GM19467 (cell line): Measurements from ENCODE around the gene GLYATL3.

Experiments
- ATAC-seq: cut with Tn5 transposase; IDR thresholded peaks from one replicate; pipeline ENCODE4 v1.9.1; 2021; ENCODE audit warnings: mild to moderate bottlenecking, moderate library complexity; ENCODE audit not compliant: unreplicated experiment

The GLYATL3 gene

DNA sequence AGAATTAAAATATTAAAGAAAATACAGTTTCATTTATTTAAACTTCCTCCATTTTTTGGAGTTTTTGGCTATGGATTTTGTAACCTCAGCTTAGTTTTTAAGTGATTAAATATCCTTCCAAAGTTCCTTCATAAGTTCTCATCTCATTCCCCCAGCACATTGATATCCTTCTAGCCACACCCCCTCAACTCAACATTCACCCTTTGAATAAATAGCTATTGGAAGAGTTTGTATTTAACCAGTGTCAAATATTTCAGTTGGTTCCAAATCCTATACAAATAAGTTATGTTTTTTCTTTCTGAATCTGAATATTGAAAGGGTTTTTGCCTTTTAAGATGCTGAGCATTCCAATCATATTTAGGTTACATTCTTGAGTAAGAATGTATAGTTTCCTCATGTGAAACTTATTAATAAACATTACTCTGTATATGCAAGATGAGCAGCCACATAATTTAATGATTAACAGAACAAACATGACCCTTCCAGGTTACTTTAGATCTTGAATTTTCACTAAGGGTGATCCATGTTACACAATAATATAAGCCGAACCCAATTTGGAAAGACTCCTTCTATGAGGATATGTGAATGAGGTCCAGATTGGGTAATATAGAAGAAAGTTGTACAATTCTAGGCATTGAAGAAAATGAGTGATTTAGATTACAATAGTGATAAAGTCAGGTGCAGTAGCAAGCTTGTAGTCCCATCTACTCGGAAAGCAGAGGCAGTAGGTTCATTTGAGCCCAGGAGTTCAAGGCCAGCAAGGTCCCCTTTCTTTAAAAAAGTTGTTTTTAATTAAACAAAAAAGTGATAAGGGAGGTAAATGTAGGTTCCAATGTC lies 13.6 kb downstream of the GLYATL3 start:
- ATAC-seq: no peak

DNA sequence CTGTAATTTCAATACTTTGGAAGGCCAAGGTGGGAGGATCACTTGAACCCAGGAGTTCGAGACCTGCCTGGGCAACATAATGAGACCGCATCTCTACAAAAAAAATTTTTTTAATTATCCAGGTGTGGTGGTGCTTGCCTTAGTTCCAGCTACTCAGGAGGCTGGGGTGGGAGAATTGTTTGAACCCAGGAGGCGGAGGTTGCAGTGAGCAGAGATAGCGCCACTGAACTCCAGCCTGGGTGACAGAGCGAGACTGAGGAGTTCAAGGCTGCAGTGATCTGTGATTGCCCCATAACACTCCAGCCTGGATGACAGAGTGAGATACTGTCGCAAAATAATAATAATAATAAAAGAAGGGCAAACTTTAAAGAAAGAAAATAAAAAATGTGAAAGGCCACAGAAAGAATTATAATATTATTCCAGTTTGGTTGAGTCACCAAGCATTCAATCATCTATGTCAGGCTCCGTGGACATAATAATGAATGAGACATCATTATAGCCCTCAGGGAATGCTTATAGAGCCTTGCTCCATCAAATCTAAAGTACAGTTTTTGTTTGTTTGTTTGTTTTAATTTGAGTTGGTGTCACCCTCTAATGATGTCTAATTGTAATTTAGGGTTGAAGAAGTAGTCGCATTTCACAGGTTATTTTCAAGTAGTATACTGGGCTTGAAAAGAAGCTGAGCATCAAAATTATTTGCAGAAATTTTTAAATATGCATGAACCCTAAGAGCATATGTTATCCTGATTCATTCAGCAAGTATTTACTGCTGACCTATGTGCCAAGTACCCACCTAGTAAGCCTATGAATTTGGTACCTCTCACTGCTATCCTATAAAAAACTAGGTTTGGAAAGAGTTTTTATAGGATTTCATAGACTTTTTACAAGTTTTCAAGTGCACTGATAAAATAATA lies 15.1 kb downstream of the GLYATL3 start:
- no peak for ATAC-seq

- no peak for ATAC-seq
These were observed 15.9 kb downstream of the GLYATL3 start for GRCh38 chr6:49515485-49516146.

GRCh38 chr6:49516147-49516505 lies 16.4 kb downstream of the GLYATL3 start:
- no peak for ATAC-seq

- ATAC-seq: no peak
These were observed 18.2 kb downstream of the GLYATL3 start for GRCh38 chr6:49517919-49518318.

DNA sequence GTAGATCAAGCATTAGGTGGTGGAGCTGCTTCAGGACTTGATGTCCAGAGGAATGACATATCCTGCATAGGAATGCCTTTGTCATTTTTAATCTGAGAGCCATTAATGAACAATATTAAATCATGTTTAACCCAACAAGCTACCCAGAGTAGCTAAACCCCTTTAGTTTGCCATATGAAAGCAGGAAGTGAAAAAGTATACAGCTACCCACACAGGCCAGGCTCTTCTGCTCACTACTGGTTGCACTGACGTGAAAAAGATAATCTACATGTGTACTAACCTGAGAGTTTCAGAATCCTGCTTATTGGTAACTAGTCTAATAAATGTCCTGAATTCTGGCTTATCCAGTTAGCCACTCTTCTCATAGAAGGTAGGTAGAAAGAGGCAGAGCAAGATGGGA lies 19.9 kb downstream of the GLYATL3 start:
- peak; percentile 80 for ATAC-seq

DNA sequence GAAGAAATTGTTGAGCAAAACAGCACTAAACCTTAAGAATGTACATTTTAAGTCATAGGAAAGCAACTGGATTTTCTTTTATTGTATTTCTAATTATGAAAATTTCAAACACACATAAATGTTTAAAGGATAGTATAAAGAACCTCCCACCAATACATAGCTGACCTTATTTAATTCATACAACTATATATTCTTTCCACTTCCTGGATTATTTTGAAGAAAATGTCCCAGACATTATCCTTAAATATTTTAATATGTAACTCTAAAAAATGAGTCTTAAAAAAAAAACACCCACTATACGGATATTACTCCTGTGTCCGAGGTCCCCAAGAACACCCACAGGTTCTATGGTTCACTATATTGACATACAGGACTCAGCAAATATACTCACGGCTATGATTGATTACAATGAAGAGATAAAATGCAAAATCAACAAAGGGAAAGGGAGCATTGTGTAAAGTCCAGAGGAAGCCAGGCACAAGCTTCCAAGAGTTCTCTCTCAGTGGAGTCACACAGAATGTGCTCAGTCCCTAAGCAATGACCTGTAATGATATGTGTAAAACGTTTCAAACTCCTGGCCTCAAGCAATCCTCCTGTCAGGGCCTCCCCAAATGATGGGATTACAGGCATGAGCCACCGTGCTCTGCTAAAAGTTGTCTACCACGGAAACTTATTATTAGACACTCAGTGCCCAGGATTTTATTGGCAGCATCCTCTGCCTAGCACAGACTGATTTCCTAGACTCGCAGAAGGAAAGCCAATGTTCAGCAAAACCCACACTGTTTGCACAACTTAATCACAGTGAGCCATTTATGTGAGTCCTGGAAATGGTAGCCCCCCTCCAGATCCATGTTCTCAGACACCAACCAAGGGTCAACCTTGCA lies 23.2 kb downstream of the GLYATL3 start:
- no peak for ATAC-seq

DNA sequence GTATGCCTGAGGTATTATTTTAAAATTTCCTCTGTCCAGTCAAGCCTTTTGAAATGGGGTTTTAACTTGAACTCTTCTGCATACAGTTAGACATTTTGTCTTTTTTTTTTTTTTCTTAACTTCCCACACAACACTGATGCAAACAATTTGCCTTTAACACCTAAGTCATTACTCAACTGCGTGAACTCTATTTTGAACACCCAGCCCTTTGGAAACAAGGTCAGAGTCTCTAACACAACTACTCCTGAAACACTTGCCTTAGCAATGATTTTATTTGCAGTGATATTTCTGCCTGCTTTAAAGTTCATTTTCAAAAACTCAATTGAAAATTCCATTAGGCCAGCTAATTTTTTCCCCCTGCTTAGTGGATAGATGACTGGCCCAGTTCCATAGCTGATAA lies 24.2 kb downstream of the GLYATL3 start:
- ATAC-seq: no peak

DNA sequence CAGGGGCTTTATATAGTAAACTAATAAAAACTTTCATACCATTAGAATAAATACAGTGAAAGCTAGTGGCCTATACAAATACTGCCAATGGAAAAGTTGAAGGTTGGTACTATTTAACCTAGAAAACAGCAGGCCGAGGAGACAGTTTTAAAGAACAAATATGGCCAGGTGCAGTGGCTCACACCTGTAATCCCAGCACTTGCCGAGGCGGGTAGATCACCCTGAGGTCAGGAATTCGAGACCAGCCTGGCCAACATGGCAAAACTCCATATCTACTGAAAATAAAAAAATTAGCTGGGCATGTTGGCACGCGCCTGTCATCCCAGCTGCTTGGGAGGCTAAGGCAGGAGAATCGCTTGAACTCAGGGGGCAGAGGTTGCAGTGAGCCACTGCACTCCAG lies 24.8 kb downstream of the GLYATL3 start:
- ATAC-seq: no peak

DNA sequence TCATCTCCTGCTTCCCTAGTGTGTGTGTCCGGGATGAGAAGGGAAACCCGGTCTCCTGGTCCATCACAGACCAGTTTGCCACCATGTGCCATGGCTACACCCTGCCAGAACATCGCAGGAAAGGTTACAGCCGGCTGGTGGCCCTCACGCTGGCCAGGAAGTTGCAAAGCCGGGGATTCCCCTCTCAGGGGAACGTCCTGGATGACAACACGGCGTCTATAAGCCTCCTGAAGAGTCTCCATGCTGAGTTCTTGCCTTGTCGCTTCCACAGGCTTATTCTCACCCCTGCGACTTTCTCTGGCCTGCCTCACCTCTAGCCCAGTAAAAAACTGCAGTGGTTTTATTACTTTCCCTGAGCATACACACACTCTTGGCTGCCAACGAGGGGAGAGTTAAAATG lies 26.9 kb downstream of the GLYATL3 start:
- no peak for ATAC-seq

GRCh38 chr6:49527320-49527719 lies 27.6 kb downstream of the GLYATL3 start:
- ATAC-seq: no peak

DNA sequence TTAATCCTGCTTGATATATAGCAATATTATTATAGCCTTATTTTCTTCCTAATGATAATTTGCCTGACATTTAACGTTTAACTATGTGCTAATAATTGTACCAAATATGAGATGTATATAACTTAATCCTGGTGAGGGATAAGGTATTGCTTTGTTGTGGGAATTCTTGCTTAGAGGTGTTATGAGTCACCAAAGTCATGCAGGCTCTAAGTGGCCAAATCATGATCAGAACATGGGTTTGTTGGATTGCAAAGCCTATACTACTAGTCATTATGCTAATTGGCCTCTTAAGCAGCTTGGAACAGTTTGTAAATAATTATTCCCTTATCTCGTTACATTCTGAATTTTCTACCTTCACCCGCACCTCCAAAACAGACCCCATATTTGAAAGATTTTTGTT lies 28.8 kb downstream of the GLYATL3 start:
- no peak for ATAC-seq

DNA sequence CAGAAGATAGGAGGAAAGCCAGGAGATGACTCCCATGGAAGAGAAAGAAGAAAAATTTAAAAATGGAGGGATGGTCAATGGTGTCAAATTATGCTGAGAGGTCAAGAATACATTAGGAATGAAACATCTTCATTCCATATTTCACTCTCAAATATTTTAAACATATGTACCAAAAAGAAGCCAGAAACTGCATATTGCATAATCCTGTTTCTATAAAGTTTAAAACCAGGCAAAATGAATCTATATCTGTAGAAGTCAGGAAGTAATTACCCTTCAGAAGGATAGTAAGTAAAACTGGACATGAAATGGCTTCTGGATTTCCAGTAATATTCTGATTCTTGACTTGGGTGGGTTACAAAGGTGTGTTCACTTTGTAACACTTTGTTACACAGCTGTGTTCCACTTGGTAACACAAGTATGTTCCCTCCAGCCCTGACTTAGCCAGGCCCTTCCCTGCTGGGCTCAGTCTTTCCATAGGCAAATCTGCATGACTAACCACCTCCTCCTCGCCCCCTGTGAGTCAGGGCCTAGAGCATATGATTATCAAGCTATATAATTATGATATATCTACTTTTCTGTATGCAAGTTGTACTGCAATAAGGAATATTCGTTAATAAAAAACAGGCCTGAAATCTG lies 30.5 kb downstream of the GLYATL3 start:
- no peak for ATAC-seq

DNA sequence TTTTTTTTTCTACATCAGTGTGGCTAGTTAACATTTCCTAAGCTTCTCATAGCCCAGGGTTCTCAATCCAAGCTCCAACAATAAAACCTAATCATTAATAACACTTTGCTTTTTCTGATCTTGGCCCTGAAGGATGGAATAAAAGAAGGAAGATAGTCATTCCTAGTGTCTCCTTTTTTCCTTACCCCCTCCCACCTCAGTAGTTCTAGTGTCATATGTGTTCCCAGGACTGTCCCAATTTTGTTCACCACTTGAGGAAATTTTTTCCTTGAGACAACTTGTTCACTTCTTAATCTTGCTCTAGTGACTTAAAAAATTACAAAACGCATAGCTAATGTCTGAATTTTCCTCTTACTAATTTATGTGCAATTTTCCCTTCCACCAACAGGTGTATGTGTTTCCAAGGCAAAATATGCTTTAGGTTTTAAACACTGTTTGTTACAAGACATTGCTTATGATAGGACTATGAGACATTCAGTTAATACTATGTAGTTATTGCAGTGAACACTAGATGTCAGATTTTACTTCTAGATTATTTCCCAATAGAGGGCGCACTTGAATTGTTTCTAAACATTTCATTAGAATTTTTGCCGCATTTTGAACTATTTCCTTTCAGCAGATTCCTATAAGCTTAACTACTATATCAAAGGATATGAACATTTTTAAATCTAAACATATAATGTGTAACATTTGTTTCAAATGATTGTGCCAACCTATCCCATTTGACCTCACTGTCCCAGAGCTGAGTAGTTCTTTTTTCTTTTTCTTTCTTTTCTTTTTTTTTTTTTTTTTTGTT lies 32.2 kb downstream of the GLYATL3 start:
- ATAC-seq: peak; percentile 93

DNA sequence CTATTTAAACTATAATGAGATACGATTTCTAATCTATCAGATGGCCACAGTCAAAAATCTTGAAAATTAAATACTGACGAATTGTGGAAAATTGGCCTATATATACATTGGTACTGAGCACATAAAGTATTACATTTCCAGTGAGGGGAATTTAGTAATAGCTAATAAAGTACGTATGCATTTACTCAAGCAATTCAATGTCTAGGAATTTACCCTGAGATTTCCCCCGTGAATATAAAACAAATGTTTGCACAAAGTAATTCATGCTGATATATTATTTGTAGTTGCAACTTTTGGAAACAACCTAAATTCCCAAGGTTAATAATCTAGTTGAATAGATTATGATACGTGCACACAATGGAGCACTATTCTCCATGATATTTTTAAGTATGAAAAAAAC lies 36.1 kb downstream of the GLYATL3 start:
- no peak for ATAC-seq

DNA sequence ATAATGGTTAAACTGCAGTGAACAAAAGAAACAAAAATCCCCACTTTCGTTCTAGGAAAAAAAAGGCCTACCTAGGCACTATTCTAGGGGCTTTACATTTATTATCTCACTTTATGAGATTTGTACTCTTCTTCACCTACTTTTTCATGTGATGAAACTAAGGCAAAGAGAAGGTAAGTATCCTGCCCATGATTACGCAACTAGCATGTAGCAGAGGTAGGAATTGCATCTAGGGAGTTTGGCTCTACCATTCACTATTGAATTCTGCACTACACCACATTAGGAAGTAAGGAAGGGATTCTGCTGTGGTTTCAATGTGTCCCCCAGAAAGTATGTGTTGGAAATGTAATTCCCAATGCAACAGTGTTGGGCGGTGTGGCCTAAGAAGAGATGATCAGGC lies 39.4 kb downstream of the GLYATL3 start:
- ATAC-seq: no peak

- no peak for ATAC-seq
These were observed 40.9 kb downstream of the GLYATL3 start for GRCh38 chr6:49540614-49541013.

GRCh38 chr6:49541210-49541724 lies 41.5 kb downstream of the GLYATL3 start:
- ATAC-seq: no peak

DNA sequence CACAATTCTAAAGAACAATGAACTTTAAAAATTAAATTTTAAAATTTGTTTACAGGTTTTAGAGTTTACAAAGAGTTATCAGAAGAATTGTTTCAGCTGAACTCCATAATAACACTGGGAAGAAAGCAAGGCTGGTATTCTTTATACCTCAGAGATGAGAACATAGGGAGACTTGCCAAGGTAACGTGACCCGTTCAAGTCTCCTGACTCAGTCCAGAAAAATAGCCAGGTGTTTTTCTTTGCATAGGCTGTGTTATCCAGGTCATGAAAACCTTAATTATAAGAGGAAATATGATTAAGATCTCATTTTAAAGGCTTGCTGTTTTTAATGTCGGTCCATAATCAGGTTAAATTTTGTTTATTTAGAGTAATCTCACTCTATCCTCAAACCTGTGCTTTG lies 42.2 kb downstream of the GLYATL3 start:
- no peak for ATAC-seq
